GM23338 (cell line): Measurements from ENCODE around the gene ALG5.

Source experiments
- CREB1 ChIP-seq: fragments of 250-450 bp; sonication (Bioruptor Pico); IDR thresholded peaks from 2 replicates; pipeline ENCODE4 v1.5.0; 2020; ENCODE audit warnings: low read depth, mild to moderate bottlenecking, moderate library complexity
- EZH2 ChIP-seq: fragments of 200-600 bp; sonication (generic); IDR thresholded peaks from one replicate; pipeline ENCODE4 v1.8.0; 2017; ENCODE audit warnings: antibody characterized with exemption, mild to moderate bottlenecking, low read depth; ENCODE audit not compliant: unreplicated experiment
- EZH2phosphoT487 ChIP-seq: fragments of 200-600 bp; sonication (generic); IDR thresholded peaks from one replicate; pipeline ENCODE4 v1.8.1; 2018; ENCODE audit warnings: antibody characterized with exemption; ENCODE audit not compliant: unreplicated experiment
- JUNB ChIP-seq: IDR thresholded peaks from one replicate; pipeline ENCODE4 v1.6.1; 2016; ENCODE audit warnings: antibody characterized with exemption; ENCODE audit not compliant: unreplicated experiment
- POLR2AphosphoS5 ChIP-seq: IDR thresholded peaks from 2 replicates; pipeline ENCODE4 v1.6.1; 2016; ENCODE audit warnings: antibody characterized with exemption, low read depth
- ZNF114 ChIP-seq: fragments of 250-450 bp; sonication (Bioruptor Pico); IDR thresholded peaks from 2 replicates; pipeline ENCODE4 v1.5.0; 2020; ENCODE audit warnings: mild to moderate bottlenecking, moderate library complexity
- ZNF331 ChIP-seq: fragments of 250-450 bp; sonication (Bioruptor Pico); IDR thresholded peaks from 2 replicates; pipeline ENCODE4 v1.5.0; 2020; ENCODE audit warnings: low read depth, mild to moderate bottlenecking, moderate library complexity
- TF ChIP-seq, protein P1 (sequence below), 2 experiments: fragments of 200-600 bp in 1 of 2; sonication (generic) in 1 of 2; conservative IDR thresholded peaks; 2 replicates each; pipeline versions ENCODE4 v1.5.1 to v1.6.1; 2016 to 2017; ENCODE audit warnings: antibody characterized with exemption in 2 of 2, low read depth in 2 of 2, mild to moderate bottlenecking in 2 of 2, moderate library complexity in 1 of 2
- TF ChIP-seq, protein P2 (sequence below): IDR thresholded peaks from one replicate; pipeline ENCODE4 v1.6.1; 2018; ENCODE audit warnings: antibody characterized with exemption; ENCODE audit not compliant: unreplicated experiment
- TF ChIP-seq, protein P3 (sequence below): fragments of 250-450 bp; sonication (Bioruptor Pico); IDR thresholded peaks from 2 replicates; pipeline ENCODE4 v1.5.0; 2020; ENCODE audit warnings: mild to moderate bottlenecking, moderate library complexity

DNA sequence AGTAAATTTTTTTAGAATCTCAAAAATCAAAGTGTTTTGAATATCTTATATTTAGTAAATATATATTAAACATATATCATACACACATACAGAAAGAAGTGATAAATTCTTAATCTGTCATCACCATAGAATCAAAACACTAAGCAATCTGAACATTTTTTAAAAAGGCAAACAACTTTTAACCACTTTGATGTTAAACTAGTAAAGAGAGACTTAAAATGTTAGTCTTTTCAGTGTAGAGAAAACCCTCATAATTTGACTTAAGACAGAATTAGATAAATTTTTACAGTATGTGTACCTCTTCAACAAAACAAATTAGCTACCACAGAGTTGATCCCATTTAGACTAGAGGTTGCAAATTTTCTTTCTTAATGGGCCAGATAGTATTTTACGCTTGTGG lies 46.9 kb upstream of the ALG5 start:
- no peak for TF ChIP-seq EZH2
- TF ChIP-seq, protein P1, sequence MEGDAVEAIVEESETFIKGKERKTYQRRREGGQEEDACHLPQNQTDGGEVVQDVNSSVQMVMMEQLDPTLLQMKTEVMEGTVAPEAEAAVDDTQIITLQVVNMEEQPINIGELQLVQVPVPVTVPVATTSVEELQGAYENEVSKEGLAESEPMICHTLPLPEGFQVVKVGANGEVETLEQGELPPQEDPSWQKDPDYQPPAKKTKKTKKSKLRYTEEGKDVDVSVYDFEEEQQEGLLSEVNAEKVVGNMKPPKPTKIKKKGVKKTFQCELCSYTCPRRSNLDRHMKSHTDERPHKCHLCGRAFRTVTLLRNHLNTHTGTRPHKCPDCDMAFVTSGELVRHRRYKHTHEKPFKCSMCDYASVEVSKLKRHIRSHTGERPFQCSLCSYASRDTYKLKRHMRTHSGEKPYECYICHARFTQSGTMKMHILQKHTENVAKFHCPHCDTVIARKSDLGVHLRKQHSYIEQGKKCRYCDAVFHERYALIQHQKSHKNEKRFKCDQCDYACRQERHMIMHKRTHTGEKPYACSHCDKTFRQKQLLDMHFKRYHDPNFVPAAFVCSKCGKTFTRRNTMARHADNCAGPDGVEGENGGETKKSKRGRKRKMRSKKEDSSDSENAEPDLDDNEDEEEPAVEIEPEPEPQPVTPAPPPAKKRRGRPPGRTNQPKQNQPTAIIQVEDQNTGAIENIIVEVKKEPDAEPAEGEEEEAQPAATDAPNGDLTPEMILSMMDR (conservative IDR thresholded peaks at IDR 0.05; ENCODE audit: low read depth in 2 of 2), result no peak
- no peak for TF ChIP-seq POLR2AphosphoS5
- no peak for TF ChIP-seq ZNF331
- TF ChIP-seq, protein P2, sequence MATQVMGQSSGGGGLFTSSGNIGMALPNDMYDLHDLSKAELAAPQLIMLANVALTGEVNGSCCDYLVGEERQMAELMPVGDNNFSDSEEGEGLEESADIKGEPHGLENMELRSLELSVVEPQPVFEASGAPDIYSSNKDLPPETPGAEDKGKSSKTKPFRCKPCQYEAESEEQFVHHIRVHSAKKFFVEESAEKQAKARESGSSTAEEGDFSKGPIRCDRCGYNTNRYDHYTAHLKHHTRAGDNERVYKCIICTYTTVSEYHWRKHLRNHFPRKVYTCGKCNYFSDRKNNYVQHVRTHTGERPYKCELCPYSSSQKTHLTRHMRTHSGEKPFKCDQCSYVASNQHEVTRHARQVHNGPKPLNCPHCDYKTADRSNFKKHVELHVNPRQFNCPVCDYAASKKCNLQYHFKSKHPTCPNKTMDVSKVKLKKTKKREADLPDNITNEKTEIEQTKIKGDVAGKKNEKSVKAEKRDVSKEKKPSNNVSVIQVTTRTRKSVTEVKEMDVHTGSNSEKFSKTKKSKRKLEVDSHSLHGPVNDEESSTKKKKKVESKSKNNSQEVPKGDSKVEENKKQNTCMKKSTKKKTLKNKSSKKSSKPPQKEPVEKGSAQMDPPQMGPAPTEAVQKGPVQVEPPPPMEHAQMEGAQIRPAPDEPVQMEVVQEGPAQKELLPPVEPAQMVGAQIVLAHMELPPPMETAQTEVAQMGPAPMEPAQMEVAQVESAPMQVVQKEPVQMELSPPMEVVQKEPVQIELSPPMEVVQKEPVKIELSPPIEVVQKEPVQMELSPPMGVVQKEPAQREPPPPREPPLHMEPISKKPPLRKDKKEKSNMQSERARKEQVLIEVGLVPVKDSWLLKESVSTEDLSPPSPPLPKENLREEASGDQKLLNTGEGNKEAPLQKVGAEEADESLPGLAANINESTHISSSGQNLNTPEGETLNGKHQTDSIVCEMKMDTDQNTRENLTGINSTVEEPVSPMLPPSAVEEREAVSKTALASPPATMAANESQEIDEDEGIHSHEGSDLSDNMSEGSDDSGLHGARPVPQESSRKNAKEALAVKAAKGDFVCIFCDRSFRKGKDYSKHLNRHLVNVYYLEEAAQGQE, result no peak
- no peak for TF ChIP-seq EZH2phosphoT487
- TF ChIP-seq JUNB, result no peak
- no peak for TF ChIP-seq ZNF114 (CRISPR knock-in tag)
- TF ChIP-seq, protein P3, sequence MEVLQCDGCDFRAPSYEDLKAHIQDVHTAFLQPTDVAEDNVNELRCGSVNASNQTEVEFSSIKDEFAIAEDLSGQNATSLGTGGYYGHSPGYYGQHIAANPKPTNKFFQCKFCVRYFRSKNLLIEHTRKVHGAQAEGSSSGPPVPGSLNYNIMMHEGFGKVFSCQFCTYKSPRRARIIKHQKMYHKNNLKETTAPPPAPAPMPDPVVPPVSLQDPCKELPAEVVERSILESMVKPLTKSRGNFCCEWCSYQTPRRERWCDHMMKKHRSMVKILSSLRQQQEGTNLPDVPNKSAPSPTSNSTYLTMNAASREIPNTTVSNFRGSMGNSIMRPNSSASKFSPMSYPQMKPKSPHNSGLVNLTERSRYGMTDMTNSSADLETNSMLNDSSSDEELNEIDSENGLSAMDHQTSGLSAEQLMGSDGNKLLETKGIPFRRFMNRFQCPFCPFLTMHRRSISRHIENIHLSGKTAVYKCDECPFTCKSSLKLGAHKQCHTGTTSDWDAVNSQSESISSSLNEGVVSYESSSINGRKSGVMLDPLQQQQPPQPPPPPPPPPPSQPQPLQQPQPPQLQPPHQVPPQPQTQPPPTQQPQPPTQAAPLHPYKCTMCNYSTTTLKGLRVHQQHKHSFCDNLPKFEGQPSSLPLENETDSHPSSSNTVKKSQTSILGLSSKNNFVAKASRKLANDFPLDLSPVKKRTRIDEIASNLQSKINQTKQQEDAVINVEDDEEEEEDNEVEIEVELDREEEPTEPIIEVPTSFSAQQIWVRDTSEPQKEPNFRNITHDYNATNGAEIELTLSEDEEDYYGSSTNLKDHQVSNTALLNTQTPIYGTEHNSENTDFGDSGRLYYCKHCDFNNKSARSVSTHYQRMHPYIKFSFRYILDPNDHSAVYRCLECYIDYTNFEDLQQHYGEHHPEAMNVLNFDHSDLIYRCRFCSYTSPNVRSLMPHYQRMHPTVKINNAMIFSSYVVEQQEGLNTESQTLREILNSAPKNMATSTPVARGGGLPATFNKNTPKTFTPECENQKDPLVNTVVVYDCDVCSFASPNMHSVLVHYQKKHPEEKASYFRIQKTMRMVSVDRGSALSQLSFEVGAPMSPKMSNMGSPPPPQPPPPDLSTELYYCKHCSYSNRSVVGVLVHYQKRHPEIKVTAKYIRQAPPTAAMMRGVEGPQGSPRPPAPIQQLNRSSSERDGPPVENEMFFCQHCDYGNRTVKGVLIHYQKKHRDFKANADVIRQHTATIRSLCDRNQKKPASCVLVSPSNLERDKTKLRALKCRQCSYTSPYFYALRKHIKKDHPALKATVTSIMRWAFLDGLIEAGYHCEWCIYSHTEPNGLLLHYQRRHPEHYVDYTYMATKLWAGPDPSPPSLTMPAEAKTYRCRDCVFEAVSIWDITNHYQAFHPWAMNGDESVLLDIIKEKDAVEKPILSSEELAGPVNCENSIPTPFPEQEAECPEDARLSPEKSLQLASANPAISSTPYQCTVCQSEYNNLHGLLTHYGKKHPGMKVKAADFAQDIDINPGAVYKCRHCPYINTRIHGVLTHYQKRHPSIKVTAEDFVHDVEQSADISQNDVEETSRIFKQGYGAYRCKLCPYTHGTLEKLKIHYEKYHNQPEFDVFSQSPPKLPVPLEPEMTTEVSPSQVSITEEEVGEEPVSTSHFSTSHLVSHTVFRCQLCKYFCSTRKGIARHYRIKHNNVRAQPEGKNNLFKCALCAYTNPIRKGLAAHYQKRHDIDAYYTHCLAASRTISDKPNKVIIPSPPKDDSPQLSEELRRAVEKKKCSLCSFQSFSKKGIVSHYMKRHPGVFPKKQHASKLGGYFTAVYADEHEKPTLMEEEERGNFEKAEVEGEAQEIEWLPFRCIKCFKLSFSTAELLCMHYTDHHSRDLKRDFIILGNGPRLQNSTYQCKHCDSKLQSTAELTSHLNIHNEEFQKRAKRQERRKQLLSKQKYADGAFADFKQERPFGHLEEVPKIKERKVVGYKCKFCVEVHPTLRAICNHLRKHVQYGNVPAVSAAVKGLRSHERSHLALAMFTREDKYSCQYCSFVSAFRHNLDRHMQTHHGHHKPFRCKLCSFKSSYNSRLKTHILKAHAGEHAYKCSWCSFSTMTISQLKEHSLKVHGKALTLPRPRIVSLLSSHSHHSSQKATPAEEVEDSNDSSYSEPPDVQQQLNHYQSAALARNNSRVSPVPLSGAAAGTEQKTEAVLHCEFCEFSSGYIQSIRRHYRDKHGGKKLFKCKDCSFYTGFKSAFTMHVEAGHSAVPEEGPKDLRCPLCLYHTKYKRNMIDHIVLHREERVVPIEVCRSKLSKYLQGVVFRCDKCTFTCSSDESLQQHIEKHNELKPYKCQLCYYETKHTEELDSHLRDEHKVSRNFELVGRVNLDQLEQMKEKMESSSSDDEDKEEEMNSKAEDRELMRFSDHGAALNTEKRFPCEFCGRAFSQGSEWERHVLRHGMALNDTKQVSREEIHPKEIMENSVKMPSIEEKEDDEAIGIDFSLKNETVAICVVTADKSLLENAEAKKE (CRISPR knock-in tag), result no peak
- no peak for TF ChIP-seq CREB1 (CRISPR knock-in tag)
